Stimulated activated CD8-positive, alpha-beta memory T cell treated with anti-CD3 and anti-CD28 coated beads, Interleukin-12 subunit alpha, Interleukin-12 subunit beta, amount 100 ng/mL, for 4 hours (primary cell): ENCODE results near the gene PCDHGB5.
"Not testable (repeated sequence)": the region's sequence is repeated elsewhere in the genome, so short reads cannot be mapped to it uniquely, and the experiment has no call there.

Experiments used
- DNase-seq: peaks from one replicate; pipeline ENCODE4 v3.0.0-alpha.2; 2020; ENCODE audit warnings: low read depth

Gene PCDHGB5

DNA sequence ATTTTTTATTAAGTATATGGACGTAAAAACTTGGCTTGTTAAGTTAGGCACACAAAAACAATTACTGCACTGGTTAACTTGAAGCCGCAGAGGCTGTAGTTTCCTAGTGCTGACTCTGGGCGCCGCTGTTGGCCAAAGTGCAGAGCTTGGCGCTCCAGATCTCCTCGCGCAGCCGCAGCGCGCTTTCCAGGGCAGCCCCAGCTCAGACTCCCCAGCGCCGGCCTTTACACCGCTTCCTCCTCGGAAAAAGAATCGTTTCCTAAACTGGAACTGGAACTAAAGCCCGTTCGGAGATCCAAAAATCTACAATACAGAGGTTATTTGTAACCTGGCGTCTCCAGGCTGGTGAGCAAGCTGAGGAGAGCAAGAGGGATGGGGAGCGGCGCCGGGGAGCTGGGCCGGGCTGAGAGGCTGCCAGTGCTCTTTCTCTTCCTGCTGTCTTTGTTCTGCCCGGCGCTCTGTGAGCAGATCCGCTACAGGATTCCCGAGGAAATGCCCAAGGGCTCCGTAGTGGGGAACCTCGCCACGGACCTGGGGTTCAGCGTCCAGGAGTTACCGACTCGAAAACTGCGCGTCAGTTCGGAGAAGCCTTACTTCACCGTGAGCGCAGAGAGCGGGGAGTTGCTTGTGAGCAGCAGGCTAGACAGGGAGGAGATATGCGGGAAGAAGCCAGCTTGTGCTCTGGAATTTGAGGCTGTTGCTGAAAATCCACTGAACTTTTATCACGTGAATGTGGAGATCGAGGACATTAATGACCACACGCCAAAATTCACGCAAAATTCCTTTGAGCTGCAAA, at the start of gene PCDHGB5:
TSS of gene PCDHGB5 (plus strand) at position 192 of the 796 bp plus-strand sequence. CDS start at position 373, 181 bp downstream.
- DNase-seq = not testable (repeated sequence)

DNA sequence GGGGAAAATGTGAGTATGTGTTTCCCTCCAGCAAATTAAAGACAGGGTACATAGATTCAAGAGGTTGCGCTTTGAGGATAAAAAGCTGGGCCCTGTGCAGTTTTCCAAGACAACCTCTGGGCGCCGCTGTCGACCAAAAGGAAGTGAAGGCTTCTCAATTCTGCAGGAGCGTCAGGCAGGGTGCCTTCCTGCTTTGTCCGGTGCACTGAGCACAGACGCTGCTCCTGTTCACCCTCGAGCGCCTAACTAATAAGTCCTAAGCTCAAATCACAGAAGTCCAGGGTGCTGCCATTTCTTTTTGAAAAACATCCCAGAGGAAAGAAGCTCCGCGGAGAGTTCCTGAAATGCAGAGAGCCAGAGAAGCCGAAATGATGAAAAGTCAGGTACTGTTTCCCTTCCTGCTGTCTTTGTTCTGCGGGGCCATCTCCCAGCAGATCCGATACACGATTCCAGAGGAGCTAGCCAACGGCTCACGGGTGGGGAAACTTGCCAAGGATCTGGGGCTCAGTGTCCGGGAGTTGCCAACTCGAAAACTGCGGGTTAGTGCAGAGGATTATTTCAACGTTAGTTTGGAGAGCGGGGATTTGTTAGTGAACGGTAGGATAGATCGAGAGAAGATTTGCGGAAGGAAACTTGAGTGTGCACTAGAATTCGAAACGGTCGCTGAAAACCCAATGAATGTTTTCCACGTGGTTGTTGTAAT, 47.7 kb upstream of the PCDHGB5 start, which contains the start of gene PCDHGB1:
TSS of gene PCDHGB1 (plus strand) at position 183 of the 703 bp plus-strand sequence. CDS start at position 345, 162 bp downstream.
- DNase-seq = no peak

GRCh38 chr5:141351591-141351990, 46.2 kb upstream of the PCDHGB5 start:
- DNase-seq = no peak

GRCh38 chr5:141354900-141355469, 42.8 kb upstream of the PCDHGB5 start, which contains the start of gene PCDHGA4:
TSS of gene PCDHGA4 (plus strand) at chr5:141355021. CDS start at chr5:141355108, 87 bp downstream.
- no peak for DNase-seq

GRCh38 chr5:141355641-141356040, 42.1 kb upstream of the PCDHGB5 start:
- no peak for DNase-seq

DNA sequence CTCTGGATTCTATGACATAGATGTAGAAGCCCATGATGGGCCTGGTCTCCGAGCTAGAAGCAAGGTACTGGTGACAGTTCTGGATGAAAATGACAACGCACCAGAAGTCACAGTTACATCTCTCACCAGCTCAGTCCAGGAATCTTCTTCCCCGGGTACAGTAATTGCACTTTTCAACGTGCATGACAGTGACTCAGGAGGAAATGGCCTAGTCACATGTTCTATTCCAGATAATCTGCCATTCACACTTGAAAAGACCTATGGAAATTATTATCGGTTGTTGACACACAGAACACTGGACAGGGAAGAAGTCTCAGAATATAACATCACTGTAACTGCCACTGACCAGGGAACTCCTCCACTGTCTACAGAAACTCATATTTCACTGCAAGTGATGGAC, 41.6 kb upstream of the PCDHGB5 start:
- no peak for DNase-seq

DNA sequence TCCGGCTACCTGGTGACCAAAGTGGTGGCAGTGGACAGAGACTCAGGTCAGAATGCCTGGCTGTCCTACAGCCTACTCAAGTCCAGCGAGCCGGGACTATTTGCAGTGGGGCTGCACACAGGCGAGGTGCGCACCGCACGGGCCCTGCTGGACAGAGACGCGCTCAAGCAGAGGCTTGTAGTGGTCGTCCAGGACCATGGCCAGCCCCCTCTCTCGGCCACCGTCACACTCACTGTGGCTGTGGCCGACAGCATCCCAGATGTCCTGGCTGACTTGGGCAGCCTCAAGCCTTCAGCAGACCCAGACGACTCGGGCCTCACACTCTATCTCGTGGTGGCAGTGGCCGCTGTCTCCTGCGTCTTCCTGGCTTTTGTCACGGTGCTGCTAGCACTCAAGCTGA, 40.8 kb upstream of the PCDHGB5 start:
- no peak for DNase-seq

- no peak for DNase-seq
Measured at GRCh38 chr5:141359790-141360426, 37.8 kb upstream of the PCDHGB5 start, which contains the start of gene PCDHGB2. TSS of gene PCDHGB2 (plus strand) at chr5:141359994. CDS start at chr5:141360136, 142 bp downstream.

GRCh38 chr5:141360685-141361084, 37.1 kb upstream of the PCDHGB5 start:
- DNase-seq = no peak

GRCh38 chr5:141362719-141363118, 35.0 kb upstream of the PCDHGB5 start:
- no peak for DNase-seq

GRCh38 chr5:141363952-141364660, 33.6 kb upstream of the PCDHGB5 start, which contains the start of gene PCDHGA5:
TSS of gene PCDHGA5 (plus strand) at chr5:141364162. CDS start at chr5:141364331, 169 bp downstream.
- no peak for DNase-seq

GRCh38 chr5:141366016-141366896, 31.5 kb upstream of the PCDHGB5 start:
- DNase-seq = no peak

- DNase-seq = no peak
Measured at GRCh38 chr5:141369994-141370848, 27.5 kb upstream of the PCDHGB5 start, which contains the start of gene PCDHGB3. TSS of gene PCDHGB3 (plus strand) at chr5:141370242. CDS start at chr5:141370395, 153 bp downstream.

DNA sequence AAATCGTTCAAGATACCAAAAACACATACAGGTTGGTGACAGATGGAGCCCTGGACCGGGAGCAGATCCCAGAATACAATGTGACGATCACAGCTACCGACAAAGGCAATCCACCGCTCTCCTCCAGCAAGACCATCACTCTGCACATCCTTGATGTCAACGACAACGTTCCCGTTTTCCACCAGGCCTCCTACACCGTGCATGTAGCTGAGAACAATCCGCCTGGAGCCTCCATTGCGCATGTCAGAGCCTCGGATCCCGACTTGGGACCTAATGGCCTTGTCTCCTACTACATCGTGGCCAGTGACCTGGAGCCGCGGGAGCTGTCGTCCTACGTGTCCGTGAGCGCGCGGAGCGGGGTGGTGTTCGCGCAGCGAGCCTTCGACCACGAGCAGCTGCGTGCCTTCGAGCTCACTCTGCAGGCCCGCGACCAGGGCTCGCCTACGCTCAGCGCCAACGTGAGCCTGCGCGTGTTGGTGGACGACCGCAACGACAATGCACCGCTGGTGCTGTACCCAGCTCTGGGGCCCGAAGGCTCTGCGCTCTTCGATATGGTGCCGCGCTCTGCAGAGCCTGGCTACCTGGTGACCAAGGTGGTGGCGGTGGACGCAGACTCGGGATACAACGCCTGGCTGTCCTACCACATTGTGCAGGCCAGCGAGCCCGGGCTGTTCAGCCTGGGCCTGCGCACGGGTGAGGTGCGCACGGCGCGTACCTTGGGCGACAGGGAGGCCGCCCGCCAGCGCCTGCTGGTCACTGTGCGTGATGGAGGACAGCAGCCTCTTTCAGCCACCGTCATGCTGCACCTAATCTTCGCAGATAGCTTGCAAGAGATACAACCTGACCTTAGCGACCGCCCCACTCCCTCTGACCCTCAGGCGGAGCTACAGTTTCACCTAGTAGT, 25.9 kb upstream of the PCDHGB5 start:
- DNase-seq = no peak

DNA sequence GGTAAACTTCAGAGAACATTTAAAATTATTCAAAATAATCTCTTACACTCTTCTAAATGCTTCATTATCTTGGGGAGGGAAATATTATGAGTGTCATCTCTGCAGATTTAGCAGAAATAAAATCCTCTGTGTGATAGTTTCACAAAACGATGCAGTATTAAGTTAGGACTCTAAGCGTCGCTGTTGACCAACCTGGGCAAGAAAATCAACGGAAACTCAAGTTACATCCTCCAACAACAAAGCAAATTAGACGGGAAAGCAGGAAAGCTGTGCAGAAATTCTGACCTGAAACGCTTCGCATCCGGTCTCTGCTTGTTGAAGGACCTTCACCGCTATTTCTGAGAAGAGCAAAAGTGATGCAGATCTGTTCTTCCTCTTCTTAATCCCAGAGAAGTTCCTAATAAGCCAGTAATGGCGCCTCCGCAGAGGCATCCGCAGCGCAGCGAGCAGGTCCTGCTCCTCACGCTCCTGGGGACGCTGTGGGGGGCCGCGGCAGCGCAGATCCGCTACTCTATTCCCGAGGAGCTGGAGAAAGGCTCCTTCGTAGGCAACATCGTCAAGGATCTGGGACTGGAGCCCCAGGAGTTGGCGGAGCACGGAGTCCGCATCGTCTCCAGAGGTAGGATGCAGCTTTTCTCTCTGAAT, 24.0 kb upstream of the PCDHGB5 start, which contains the start of gene PCDHGA6:
TSS of gene PCDHGA6 (plus strand) at position 219 of the 645 bp plus-strand sequence. CDS start at position 412, 193 bp downstream.
- DNase-seq = no peak

GRCh38 chr5:141374627-141375026, 23.1 kb upstream of the PCDHGB5 start:
- no peak for DNase-seq

GRCh38 chr5:141375444-141376155, 22.1 kb upstream of the PCDHGB5 start:
- DNase-seq = not testable (repeated sequence)
